Stimulated activated naive CD4-positive, alpha-beta T cell (primary cell): ENCODE measurements around the gene CDR2L.
"Not testable (repeated sequence)": the region's sequence is repeated elsewhere in the genome, so short reads cannot be mapped to it uniquely, and the experiment has no call there.

Experiments
- DNase-seq, 6 experiments: peaks; one replicate each; lab custom pipeline; 2025; lab: John Stamatoyannopoulos, UW

Gene CDR2L

GRCh38 chr17:75041656-75042280 lies 54.3 kb downstream of the CDR2L start:
- DNase-seq: no peak

- not testable (repeated sequence) for DNase-seq
Measured at GRCh38 chr17:75043789-75044188, 56.4 kb downstream of the CDR2L start.

- DNase-seq: no peak
Measured at GRCh38 chr17:75044716-75045115, 57.3 kb downstream of the CDR2L start.

- DNase-seq: not testable (repeated sequence)
Measured at GRCh38 chr17:75045946-75046406, 58.5 kb downstream of the CDR2L start.

- peak; percentile 84 to 92 (median 90) for DNase-seq
Measured at GRCh38 chr17:75046407-75047289, 59.2 kb downstream of the CDR2L start, which contains the start of the genes ATP5PD and KCTD2. TSS of gene ATP5PD (minus strand) at chr17:75046969. CDS start at chr17:75042650, 4,319 bp downstream. TSS of gene KCTD2 (plus strand) at chr17:75047225. CDS start at chr17:75047251, 26 bp downstream.

GRCh38 chr17:75047398-75048098 lies 60.1 kb downstream of the CDR2L start:
- peak in 3 of 6 experiments; percentile 18 to 49 (median 38) for DNase-seq

GRCh38 chr17:75048249-75048878 lies 60.9 kb downstream of the CDR2L start:
- DNase-seq: no peak

GRCh38 chr17:75049057-75049456 lies 61.6 kb downstream of the CDR2L start:
- DNase-seq: no peak

- DNase-seq: no peak
Measured at GRCh38 chr17:75049706-75050105, 62.3 kb downstream of the CDR2L start.

- no peak for DNase-seq
Measured at GRCh38 chr17:75051941-75052340, 64.5 kb downstream of the CDR2L start.
